ENCODE data around the gene CHRNA3.

- TF ChIP-seq TAF1 (IDR thresholded peaks at IDR 0.05; ENCODE audit: borderline replicate concordance, low read depth, low read length) (no peak), POLR2A (IDR thresholded peaks at IDR 0.05; ENCODE audit: low read depth, low read length) (no peak), POLR2AphosphoS5 (IDR thresholded peaks at IDR 0.05; ENCODE audit: low read depth, low read length) (no peak)
Measured at GRCh38 chr15:78662028-78662427, 41.2 kb upstream of the CHRNA3 start.

Measured in GM12892 (cell line).